ENCODE results near the gene UCMA.

GRCh38 chr10:13257621-13258140 is 23.5 kb upstream of the UCMA start:
- TF ChIP-seq, protein P1, sequence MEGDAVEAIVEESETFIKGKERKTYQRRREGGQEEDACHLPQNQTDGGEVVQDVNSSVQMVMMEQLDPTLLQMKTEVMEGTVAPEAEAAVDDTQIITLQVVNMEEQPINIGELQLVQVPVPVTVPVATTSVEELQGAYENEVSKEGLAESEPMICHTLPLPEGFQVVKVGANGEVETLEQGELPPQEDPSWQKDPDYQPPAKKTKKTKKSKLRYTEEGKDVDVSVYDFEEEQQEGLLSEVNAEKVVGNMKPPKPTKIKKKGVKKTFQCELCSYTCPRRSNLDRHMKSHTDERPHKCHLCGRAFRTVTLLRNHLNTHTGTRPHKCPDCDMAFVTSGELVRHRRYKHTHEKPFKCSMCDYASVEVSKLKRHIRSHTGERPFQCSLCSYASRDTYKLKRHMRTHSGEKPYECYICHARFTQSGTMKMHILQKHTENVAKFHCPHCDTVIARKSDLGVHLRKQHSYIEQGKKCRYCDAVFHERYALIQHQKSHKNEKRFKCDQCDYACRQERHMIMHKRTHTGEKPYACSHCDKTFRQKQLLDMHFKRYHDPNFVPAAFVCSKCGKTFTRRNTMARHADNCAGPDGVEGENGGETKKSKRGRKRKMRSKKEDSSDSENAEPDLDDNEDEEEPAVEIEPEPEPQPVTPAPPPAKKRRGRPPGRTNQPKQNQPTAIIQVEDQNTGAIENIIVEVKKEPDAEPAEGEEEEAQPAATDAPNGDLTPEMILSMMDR (IDR thresholded peaks at IDR 0.05; ENCODE audit: low read depth, low read length, missing input control): no peak
- no peak for TF ChIP-seq GABPA (IDR thresholded peaks at IDR 0.05 in 1 of 2, conservative IDR thresholded peaks at IDR 0.05 in 1 of 2)
- TF ChIP-seq EGR1 (IDR thresholded peaks at IDR 0.05; ENCODE audit: low read depth in 2 of 2): no peak
- no peak for TF ChIP-seq YY1 (IDR thresholded peaks at IDR 0.05)
- TF ChIP-seq, protein P2, sequence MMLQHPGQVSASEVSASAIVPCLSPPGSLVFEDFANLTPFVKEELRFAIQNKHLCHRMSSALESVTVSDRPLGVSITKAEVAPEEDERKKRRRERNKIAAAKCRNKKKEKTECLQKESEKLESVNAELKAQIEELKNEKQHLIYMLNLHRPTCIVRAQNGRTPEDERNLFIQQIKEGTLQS (IDR thresholded peaks at IDR 0.05): no peak
- no peak for TF ChIP-seq REST (IDR thresholded peaks at IDR 0.05)
- TF ChIP-seq SP1 (IDR thresholded peaks at IDR 0.05): no peak
- no peak for TF ChIP-seq RAD21 (IDR thresholded peaks at IDR 0.05)
- TF ChIP-seq MAX (IDR thresholded peaks at IDR 0.05): no peak

Data from liver (tissue), 3 donors.